ENCODE data around the gene IQCE.

Gene IQCE

GRCh38 chr7:2633538-2634266 is 74.9 kb downstream of the IQCE start:
- DNase-seq (ENCODE audit: low read depth), result peak; percentile 28

- no peak for DNase-seq (ENCODE audit: low read depth)
These were observed 75.7 kb downstream of the IQCE start for GRCh38 chr7:2634267-2635145.

GRCh38 chr7:2635148-2635668 is 76.4 kb downstream of the IQCE start:
- DNase-seq (ENCODE audit: low read depth), result no peak

- no peak for DNase-seq (ENCODE audit: low read depth)
These were observed 77.3 kb downstream of the IQCE start for GRCh38 chr7:2635810-2636701.

GRCh38 chr7:2637066-2637471 is 78.3 kb downstream of the IQCE start:
- DNase-seq (ENCODE audit: low read depth), result no peak

- DNase-seq (ENCODE audit: low read depth), result no peak
These were observed 78.9 kb downstream of the IQCE start for GRCh38 chr7:2637505-2638223.

- no peak for DNase-seq (ENCODE audit: low read depth)
These were observed 79.6 kb downstream of the IQCE start for GRCh38 chr7:2638224-2638991.

- DNase-seq (ENCODE audit: low read depth), result no peak
These were observed 80.5 kb downstream of the IQCE start for GRCh38 chr7:2639181-2639681.

- no peak for DNase-seq (ENCODE audit: low read depth)
These were observed 81.1 kb downstream of the IQCE start for GRCh38 chr7:2639695-2640481.

- DNase-seq (ENCODE audit: low read depth), result no peak
These were observed 81.7 kb downstream of the IQCE start for GRCh38 chr7:2640482-2640830.

- no peak for DNase-seq (ENCODE audit: low read depth)
These were observed 82.1 kb downstream of the IQCE start for GRCh38 chr7:2640846-2641316.

GRCh38 chr7:2641406-2642393 is 82.9 kb downstream of the IQCE start:
- DNase-seq (ENCODE audit: low read depth), result no peak

- DNase-seq (ENCODE audit: low read depth), result no peak
These were observed 84.8 kb downstream of the IQCE start for GRCh38 chr7:2643386-2644219.

- no peak for DNase-seq (ENCODE audit: low read depth)
These were observed 85.4 kb downstream of the IQCE start for GRCh38 chr7:2644220-2644561.

GRCh38 chr7:2644562-2645273 is 85.9 kb downstream of the IQCE start:
- DNase-seq (ENCODE audit: low read depth), result no peak

- DNase-seq (ENCODE audit: low read depth), result peak; percentile 37
These were observed 86.6 kb downstream of the IQCE start for GRCh38 chr7:2645274-2645868.

GRCh38 chr7:2646336-2646679 is 87.5 kb downstream of the IQCE start:
- no peak for DNase-seq (ENCODE audit: low read depth)
